HG02610 (cell line): ENCODE measurements around the gene PTRHD1.
"Not testable (repeated sequence)": the region's sequence is repeated elsewhere in the genome, so short reads cannot be mapped to it uniquely, and the experiment has no call there.

ENCODE experiments used
- ATAC-seq: cut with Tn5 transposase; IDR thresholded peaks from one replicate; pipeline ENCODE4 v1.9.1; 2021; ENCODE audit warnings: mild to moderate bottlenecking, moderate library complexity; ENCODE audit not compliant: unreplicated experiment

The PTRHD1 gene

GRCh38 chr2:24813691-24814137, 20.5 kb upstream of the PTRHD1 start:
- no peak for ATAC-seq

GRCh38 chr2:24809316-24810007, 16.3 kb upstream of the PTRHD1 start:
- ATAC-seq, result no peak

GRCh38 chr2:24806661-24807036, 13.5 kb upstream of the PTRHD1 start:
- no peak for ATAC-seq

GRCh38 chr2:24805811-24806660, 12.8 kb upstream of the PTRHD1 start:
- not testable (repeated sequence) for ATAC-seq

- ATAC-seq, result not testable (repeated sequence)
These were observed 7.3 kb upstream of the PTRHD1 start for GRCh38 chr2:24800487-24800886.

- ATAC-seq, result no peak
These were observed 4.5 kb upstream of the PTRHD1 start for GRCh38 chr2:24797644-24798043.

- ATAC-seq, result no peak
These were observed 707 bp upstream of the PTRHD1 start for GRCh38 chr2:24793761-24794435.

- ATAC-seq, result no peak
These were observed 683 bp downstream of the PTRHD1 start for GRCh38 chr2:24792542-24792873.

- ATAC-seq, result no peak
These were observed 1.7 kb downstream of the PTRHD1 start for GRCh38 chr2:24791452-24791851.

- ATAC-seq, result no peak
These were observed 4.4 kb downstream of the PTRHD1 start for GRCh38 chr2:24788816-24789215.

GRCh38 chr2:24787532-24787931, 5.7 kb downstream of the PTRHD1 start:
- ATAC-seq, result no peak

GRCh38 chr2:24785671-24786321, 7.4 kb downstream of the PTRHD1 start:
- peak; percentile 93 for ATAC-seq

- no peak for ATAC-seq
These were observed 9.6 kb downstream of the PTRHD1 start for GRCh38 chr2:24783641-24784040.

GRCh38 chr2:24779116-24779515, 14.1 kb downstream of the PTRHD1 start:
- no peak for ATAC-seq

- no peak for ATAC-seq
These were observed 18.8 kb downstream of the PTRHD1 start for GRCh38 chr2:24774373-24774772.

- ATAC-seq, result no peak
These were observed 21.2 kb downstream of the PTRHD1 start for GRCh38 chr2:24771764-24772586.

GRCh38 chr2:24771061-24771460, 22.1 kb downstream of the PTRHD1 start:
- no peak for ATAC-seq

GRCh38 chr2:24768601-24769000, 24.6 kb downstream of the PTRHD1 start:
- ATAC-seq, result no peak

- ATAC-seq, result no peak
These were observed 25.2 kb downstream of the PTRHD1 start for GRCh38 chr2:24768013-24768412.

- no peak for ATAC-seq
These were observed 26.6 kb downstream of the PTRHD1 start for GRCh38 chr2:24766609-24767008.
